Caco-2 (cell line): ENCODE measurements around the gene KNDC1. TPM values are rescaled to one million over a fixed set of nuclear protein-coding genes. Genes with fewer than 3 reads are reported as not detected.

ENCODE experiments used
- BruUV-seq: library from RNA; stranded (reverse); fragments of 400-500 nt; replicated peaks from 2 replicates; lab custom pipeline; 2021; lab: Mats Ljungman, UMichigan
- CTCF ChIA-PET: fragments of 300-600 bp; sonication (Branson Sonifier 250); formaldehyde crosslinking; loops from one replicate; lab custom pipeline; 2022; ENCODE audit warnings: antibody characterized with exemption; lab: Charles Lee
- POLR2A ChIA-PET: fragments of 300-600 bp; sonication (Branson Sonifier 250); formaldehyde crosslinking; loops from one replicate; lab custom pipeline; 2022; ENCODE audit warnings: antibody characterized with exemption; lab: Charles Lee
- DNase-seq, 2 experiments: peaks; one replicate each; pipeline versions ENCODE4 v3.0.0 to v3.0.0-alpha.2; 2020 to 2022
- H3K27me3 ChIP-seq: replicated peaks from 2 replicates; pipeline ENCODE4 v1.6.0; 2011; ENCODE audit warnings: low read length; ENCODE audit not compliant: control insufficient read depth, insufficient read depth
- H3K36me3 ChIP-seq: 2 replicates; pipeline ENCODE4 v1.5.1; 2011; ENCODE audit warnings: low read length; ENCODE audit not compliant: control insufficient read depth, insufficient read depth
- H3K4me1 ChIP-seq: fragments of 250-450 bp; sonication (Bioruptor Pico); 2 replicates; pipeline ENCODE4 v1.5.1; 2020; ENCODE audit warnings: mild to moderate bottlenecking
- H3K4me3 ChIP-seq: 2 replicates; pipeline ENCODE4 v1.5.1; 2011; ENCODE audit warnings: low read depth, mild to moderate bottlenecking, control low read depth, low read length
- H3K9me3 ChIP-seq: fragments of 250-450 bp; sonication (Bioruptor Pico); 2 replicates; pipeline ENCODE4 v1.5.1; 2020; ENCODE audit warnings: mild to moderate bottlenecking, moderate library complexity
- H3K27ac Mint-ChIP-seq: one replicate; pipeline ENCODE4 v1.8.0; 2022; ENCODE audit warnings: mixed read lengths; ENCODE audit not compliant: unreplicated experiment
- H3K27me3 Mint-ChIP-seq: one replicate; pipeline ENCODE4 v1.8.0; 2022; ENCODE audit warnings: mixed read lengths; ENCODE audit not compliant: insufficient read depth, unreplicated experiment
- H3K36me3 Mint-ChIP-seq: one replicate; pipeline ENCODE4 v1.8.0; 2022; ENCODE audit warnings: mild to moderate bottlenecking, mixed read lengths; ENCODE audit not compliant: insufficient read depth, unreplicated experiment
- H3K4me1 Mint-ChIP-seq: one replicate; pipeline ENCODE4 v1.8.0; 2022; ENCODE audit warnings: low read depth, mixed read lengths; ENCODE audit not compliant: unreplicated experiment
- H3K4me3 Mint-ChIP-seq: one replicate; pipeline ENCODE4 v1.8.0; 2022; ENCODE audit warnings: mild to moderate bottlenecking, moderate library complexity, mixed read lengths; ENCODE audit not compliant: unreplicated experiment
- H3K9me3 Mint-ChIP-seq: one replicate; pipeline ENCODE4 v1.8.0; 2022; ENCODE audit warnings: mixed read lengths; ENCODE audit not compliant: unreplicated experiment
- intact Hi-C: fragments of 100-400 bp; cut with micrococcal nuclease; formaldehyde crosslinking; loops from one replicate; pipeline ENCODE4 v1.10.0; 2022; ENCODE audit not compliant: unreplicated experiment
- total RNA-seq: library from RNA; stranded (reverse); gene quantifications from 2 replicates; pipeline ENCODE4 v1.2.3, GENCODE V29; 2022
- TF ChIP-seq, protein P1 (sequence below), 2 experiments: fragments of 200-600 bp in 1 of 2; IDR thresholded peaks; 1 replicate in 1 of 2; 2 replicates in 1 of 2; pipeline versions ENCODE4 v1.5.1 to v1.8.0; 2011 to 2022; ENCODE audit warnings: antibody characterized with exemption in 1 of 2, control low read depth in 1 of 2, inconsistent platforms in 1 of 2, low read depth in 1 of 2, low read length in 1 of 2, mild to moderate bottlenecking in 1 of 2, moderate library complexity in 1 of 2; ENCODE audit not compliant: insufficient read depth in 1 of 2, severe bottlenecking in 1 of 2, unreplicated experiment in 1 of 2

Gene KNDC1
- total RNA-seq, 1 experiment from 2014 or later, result 3.2 TPM

DNA sequence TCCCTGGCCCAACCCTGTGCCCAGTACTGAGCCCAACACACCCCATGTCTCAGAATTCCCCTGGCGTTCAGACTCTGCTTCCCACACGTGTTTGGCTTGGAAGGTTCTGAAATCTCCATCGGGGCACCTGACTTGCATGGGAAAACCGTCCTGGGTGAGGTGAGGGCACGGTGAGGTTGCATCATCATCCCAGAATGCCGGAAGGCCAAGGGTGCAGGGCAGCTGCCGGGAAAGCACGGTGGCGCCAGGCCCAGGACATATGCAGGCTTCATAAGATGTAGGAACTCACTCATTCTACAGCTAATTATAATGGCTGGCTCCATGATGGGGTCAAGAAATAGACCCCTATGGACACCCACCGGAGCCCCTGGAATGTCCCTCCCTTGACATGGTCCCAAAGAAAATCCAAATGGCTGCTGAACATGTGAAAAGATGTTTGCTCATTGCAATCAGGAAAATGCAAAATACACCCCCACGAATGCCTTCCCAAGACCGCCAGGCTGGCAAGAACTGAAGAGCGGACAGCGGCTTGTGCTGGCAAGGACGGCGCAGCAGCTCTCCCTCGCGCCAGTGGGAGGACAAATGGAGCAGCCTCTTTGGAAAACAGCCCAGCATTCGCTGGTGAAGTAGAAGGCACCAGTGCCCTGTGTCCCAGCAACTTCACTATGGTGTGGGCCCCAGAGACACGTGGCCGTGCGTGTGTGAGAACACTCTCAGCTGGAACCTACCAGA, 2.3 kb downstream of the KNDC1 start:
- H3K4me3 ChIP-seq, result no peak overlapping the region
- no peaks in the 10 kb centered on the region for H3K4me1 Mint-ChIP-seq
- no peaks in the 10 kb centered on the region for H3K9me3 ChIP-seq
- peaks cover 42% of the 10 kb centered on the region for H3K4me1 ChIP-seq
- H3K27ac Mint-ChIP-seq, result no peak overlapping the region
- H3K36me3 ChIP-seq, result no peaks in the 10 kb centered on the region
- intact Hi-C loops, result no loop called here
- H3K27me3 Mint-ChIP-seq, result no peaks in the 10 kb centered on the region
- peak in 1 of 2 experiments; percentile 26 for DNase-seq
- no TSS peak for BruUV-seq
- no peaks in the 10 kb centered on the region for H3K36me3 Mint-ChIP-seq
- ChIA-PET POLR2A (no interaction called here), CTCF (interaction anchor here (0.8 kb wide), 1 partner anchor 17 kb away, joined by 4 read pairs; no protein-coding TSS in a partner anchor)
- H3K9me3 Mint-ChIP-seq, result no peaks in the 10 kb centered on the region
- H3K27me3 ChIP-seq, result no peaks in the 10 kb centered on the region; the same call in 1 of the 2 replicates
- TF ChIP-seq, protein P1, sequence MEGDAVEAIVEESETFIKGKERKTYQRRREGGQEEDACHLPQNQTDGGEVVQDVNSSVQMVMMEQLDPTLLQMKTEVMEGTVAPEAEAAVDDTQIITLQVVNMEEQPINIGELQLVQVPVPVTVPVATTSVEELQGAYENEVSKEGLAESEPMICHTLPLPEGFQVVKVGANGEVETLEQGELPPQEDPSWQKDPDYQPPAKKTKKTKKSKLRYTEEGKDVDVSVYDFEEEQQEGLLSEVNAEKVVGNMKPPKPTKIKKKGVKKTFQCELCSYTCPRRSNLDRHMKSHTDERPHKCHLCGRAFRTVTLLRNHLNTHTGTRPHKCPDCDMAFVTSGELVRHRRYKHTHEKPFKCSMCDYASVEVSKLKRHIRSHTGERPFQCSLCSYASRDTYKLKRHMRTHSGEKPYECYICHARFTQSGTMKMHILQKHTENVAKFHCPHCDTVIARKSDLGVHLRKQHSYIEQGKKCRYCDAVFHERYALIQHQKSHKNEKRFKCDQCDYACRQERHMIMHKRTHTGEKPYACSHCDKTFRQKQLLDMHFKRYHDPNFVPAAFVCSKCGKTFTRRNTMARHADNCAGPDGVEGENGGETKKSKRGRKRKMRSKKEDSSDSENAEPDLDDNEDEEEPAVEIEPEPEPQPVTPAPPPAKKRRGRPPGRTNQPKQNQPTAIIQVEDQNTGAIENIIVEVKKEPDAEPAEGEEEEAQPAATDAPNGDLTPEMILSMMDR (IDR thresholded peaks at IDR 0.05; ENCODE audit: insufficient read depth in 1 of 2, low read depth in 1 of 2, low read length in 1 of 2, severe bottlenecking in 1 of 2, unreplicated experiment in 1 of 2), result no peak
- H3K4me3 Mint-ChIP-seq, result no peak overlapping the region

DNA sequence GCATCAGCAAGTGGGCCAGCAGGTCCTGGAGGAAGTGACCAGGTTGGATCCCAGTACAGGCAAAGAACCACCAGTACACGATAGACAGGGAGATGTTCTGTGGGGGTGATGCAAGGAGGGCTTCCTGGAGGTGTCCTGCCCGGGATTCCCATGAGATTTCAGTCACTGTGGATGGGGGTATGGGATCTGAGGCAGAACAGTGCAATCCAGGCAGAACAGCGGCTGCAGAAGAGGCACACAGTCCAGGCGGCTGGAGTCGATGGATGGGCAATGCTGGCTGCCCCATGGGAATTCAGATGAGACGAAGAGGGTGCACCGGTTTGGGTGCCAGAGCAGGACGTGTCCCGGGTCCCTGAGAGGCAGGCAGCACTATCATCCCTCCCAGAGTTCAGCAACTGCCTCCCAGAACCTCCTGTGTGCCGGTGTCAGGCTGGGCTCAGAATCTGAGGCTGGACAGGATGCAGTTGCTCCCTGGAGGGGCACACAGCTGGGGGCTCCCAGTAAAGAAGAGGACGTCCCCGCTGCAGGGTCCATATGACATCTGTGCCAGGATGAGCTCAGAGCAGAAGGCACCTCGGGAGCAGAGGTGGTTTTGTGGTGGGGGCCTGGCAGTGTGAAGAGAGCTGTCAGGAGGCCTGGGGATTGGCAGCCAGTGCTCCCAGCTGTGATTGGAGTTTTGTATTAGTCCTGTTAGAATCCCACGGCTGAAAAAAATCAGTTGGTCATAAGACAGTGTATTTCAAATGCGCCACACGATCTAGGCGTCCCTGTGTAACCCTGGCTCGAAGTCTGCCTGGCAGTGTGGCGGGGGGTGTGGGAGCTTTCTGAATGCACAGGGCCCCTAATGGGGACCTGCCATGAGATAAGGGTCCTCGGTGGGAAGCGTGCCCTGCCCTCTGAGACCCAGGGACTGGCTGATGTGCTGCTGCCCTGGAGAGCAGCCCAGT, 3.2 kb downstream of the KNDC1 start:
- Mint-ChIP-seq H3K4me3 (no peak overlapping the region), H3K36me3 (no peaks in the 10 kb centered on the region), H3K4me1 (no peaks in the 10 kb centered on the region), H3K9me3 (no peaks in the 10 kb centered on the region), H3K27me3 (no peaks in the 10 kb centered on the region), H3K27ac (no peak overlapping the region)
- no TSS peak for BruUV-seq
- CTCF ChIA-PET, result no interaction called here
- no peak for DNase-seq
- Histone ChIP-seq H3K4me3 (no peak overlapping the region), H3K27me3 (no peaks in the 10 kb centered on the region; the same call in 1 of the 2 replicates), H3K9me3 (no peaks in the 10 kb centered on the region), H3K36me3 (no peaks in the 10 kb centered on the region), H3K4me1 (peaks cover 42% of the 10 kb centered on the region)
- TF ChIP-seq, protein P1 (IDR thresholded peaks at IDR 0.05; ENCODE audit: insufficient read depth in 1 of 2, low read depth in 1 of 2, low read length in 1 of 2, severe bottlenecking in 1 of 2, unreplicated experiment in 1 of 2), result no peak
- POLR2A ChIA-PET, result no interaction called here
- intact Hi-C loops, result no loop called here
